IMR-90 (cell line): ENCODE data around the gene MIER2. TPM values are rescaled to one million over a fixed set of nuclear protein-coding genes. Genes with fewer than 3 reads are reported as not detected.

Experiments used
- ATAC-seq: fragments of 200-7000 bp; cut with Tn5 transposase; 2 replicates; pipeline ENCODE4 v1.9.1; 2020; ENCODE audit warnings: low read depth, mild to moderate bottlenecking, moderate library complexity
- BruUV-seq: library from RNA; stranded (reverse); fragments of 400-500 nt; replicated peaks from 2 replicates; lab custom pipeline; 2021; lab: Mats Ljungman, UMichigan
- CTCF ChIA-PET: fragments of 300-600 bp; formaldehyde crosslinking; extraction: SDS; loops from one replicate; lab custom pipeline; 2021; ENCODE audit warnings: antibody characterized with exemption; lab: Yijun Ruan, JAX
- POLR2A ChIA-PET: fragments of 300-600 bp; sonication (Branson Sonifier 250); formaldehyde crosslinking; loops from one replicate; lab custom pipeline; 2022; ENCODE audit warnings: antibody characterized with exemption; ENCODE audit not compliant: unreplicated experiment; lab: Charles Lee
- DNase-seq: peaks from one replicate; pipeline ENCODE4 v3.0.0; 2013
- H2AFZ ChIP-seq: replicated peaks from 2 replicates; pipeline ENCODE3; 2013; ENCODE audit warnings: low read length, mild to moderate bottlenecking; ENCODE audit not compliant: poor library complexity
- H2AK5ac ChIP-seq: 2 replicates; pipeline ENCODE4 v1.6.1; 2013; ENCODE audit warnings: low read depth, low read length, inconsistent platforms
- H2AK9ac ChIP-seq: replicated peaks from 2 replicates; pipeline ENCODE3; 2013; ENCODE audit warnings: mild to moderate bottlenecking, low read depth, low read length, moderate library complexity; ENCODE audit not compliant: poor library complexity
- H2BK120ac ChIP-seq: 2 replicates; pipeline ENCODE4 v1.6.1; 2013; ENCODE audit warnings: low read depth, low read length, inconsistent platforms
- H2BK15ac ChIP-seq: 3 replicates; pipeline ENCODE4 v1.6.1; 2013; ENCODE audit warnings: low read depth, low read length, inconsistent platforms
- H2BK20ac ChIP-seq: 2 replicates; pipeline ENCODE4 v1.6.1; 2013; ENCODE audit warnings: low read depth, mild to moderate bottlenecking, inconsistent platforms, low read length, moderate library complexity
- H2BK5ac ChIP-seq: 2 replicates; pipeline ENCODE4 v1.6.1; 2013; ENCODE audit warnings: mild to moderate bottlenecking, low read depth, low read length, inconsistent platforms; ENCODE audit not compliant: poor library complexity, severe bottlenecking
- H3K14ac ChIP-seq: replicated peaks from 2 replicates; pipeline ENCODE4 v1.6.1; 2013; ENCODE audit warnings: low read depth, low read length, inconsistent platforms
- H3K18ac ChIP-seq: 2 replicates; pipeline ENCODE4 v1.6.1; 2013; ENCODE audit warnings: low read depth, low read length, control low read depth
- H3K23ac ChIP-seq: 2 replicates; pipeline ENCODE4 v1.6.1; 2013; ENCODE audit warnings: low read depth, low read length, inconsistent platforms
- H3K27ac ChIP-seq: 2 replicates; pipeline ENCODE4 v1.5.1; 2013; ENCODE audit warnings: mild to moderate bottlenecking, control low read depth, low read length; ENCODE audit not compliant: insufficient read depth
- H3K27me3 ChIP-seq: 2 replicates; pipeline ENCODE4 v1.6.1; 2013; ENCODE audit warnings: low read length; ENCODE audit not compliant: control insufficient read depth, insufficient read depth
- H3K36me3 ChIP-seq: 2 replicates; pipeline ENCODE4 v1.6.1; 2013; ENCODE audit warnings: low read length, mixed read lengths; ENCODE audit not compliant: control insufficient read depth, insufficient read depth
- H3K4ac ChIP-seq: 2 replicates; pipeline ENCODE4 v1.6.1; 2013; ENCODE audit warnings: low read depth, low read length, inconsistent platforms
- H3K4me1 ChIP-seq: 2 replicates; pipeline ENCODE4 v1.6.1; 2013; ENCODE audit warnings: low read length, mixed read lengths; ENCODE audit not compliant: control insufficient read depth, insufficient read depth
- H3K4me2 ChIP-seq: 2 replicates; pipeline ENCODE4 v1.6.1; 2013; ENCODE audit warnings: low read depth, mild to moderate bottlenecking, control low read depth, low read length, moderate library complexity
- H3K4me3 ChIP-seq: 2 replicates; pipeline ENCODE4 v1.5.1; 2013; ENCODE audit warnings: low read depth, mild to moderate bottlenecking, control low read depth, low read length, moderate library complexity; ENCODE audit not compliant: insufficient read depth
- H3K56ac ChIP-seq: 2 replicates; pipeline ENCODE4 v1.6.1; 2013; ENCODE audit warnings: low read length, inconsistent platforms; ENCODE audit not compliant: insufficient read depth; ENCODE audit errors: extremely low read depth
- H3K79me1 ChIP-seq, 2 experiments: 2 replicates each; pipeline ENCODE4 v1.6.1; 2013; ENCODE audit warnings: low read length in 2 of 2, inconsistent platforms in 1 of 2, low read depth in 1 of 2
- H3K9ac ChIP-seq: 2 replicates; pipeline ENCODE4 v1.6.1; 2013; ENCODE audit warnings: low read depth, low read length, control low read depth
- H3K9me1 ChIP-seq: 2 replicates; pipeline ENCODE4 v1.6.1; 2013; ENCODE audit warnings: low read length, inconsistent platforms; ENCODE audit not compliant: insufficient read depth
- H3K9me3 ChIP-seq: 2 replicates; pipeline ENCODE4 v1.6.1; 2013; ENCODE audit warnings: low read length; ENCODE audit not compliant: control insufficient read depth, insufficient read depth
- H4K20me1 ChIP-seq: 2 replicates; pipeline ENCODE4 v1.6.1; 2013; ENCODE audit warnings: low read length, inconsistent platforms; ENCODE audit not compliant: insufficient read depth
- H4K5ac ChIP-seq: 2 replicates; pipeline ENCODE4 v1.6.1; 2013; ENCODE audit warnings: mild to moderate bottlenecking, low read depth, low read length, control low read depth
- H4K8ac ChIP-seq, 2 experiments: 2 replicates each; pipeline ENCODE4 v1.6.1; 2013; ENCODE audit warnings: low read depth in 2 of 2, low read length in 2 of 2, control low read depth in 1 of 2, inconsistent platforms in 1 of 2
- H4K91ac ChIP-seq: 2 replicates; pipeline ENCODE4 v1.6.1; 2013; ENCODE audit warnings: low read depth, low read length, inconsistent platforms; ENCODE audit not compliant: insufficient read depth
- CEBPB ChIP-seq: IDR thresholded peaks from 2 replicates; pipeline ENCODE4 v1.6.1; 2012; ENCODE audit warnings: low read depth, low read length, improper control_type of control experiment
- FOS ChIP-seq: fragments of 150-350 bp; IDR thresholded peaks from 2 replicates; pipeline ENCODE4 v1.6.1; 2016; ENCODE audit warnings: low read depth, low read length
- MXI1 ChIP-seq: IDR thresholded peaks from 2 replicates; pipeline ENCODE4 v1.6.1; 2012; ENCODE audit warnings: low read depth, mild to moderate bottlenecking, low read length, moderate library complexity, borderline replicate concordance
- RAD21 ChIP-seq: IDR thresholded peaks from 2 replicates; pipeline ENCODE4 v1.6.1; 2012; ENCODE audit warnings: low read length, improper control_type of control experiment
- RFX5 ChIP-seq: IDR thresholded peaks from 2 replicates; pipeline ENCODE4 v1.8.0; 2012; ENCODE audit warnings: low read depth, mild to moderate bottlenecking, low read length, moderate library complexity
- SMC3 ChIP-seq: fragments of 150-350 bp; IDR thresholded peaks from 2 replicates; pipeline ENCODE4 v1.6.1; 2016; ENCODE audit warnings: low read depth, mild to moderate bottlenecking, antibody characterized with exemption, low read length, moderate library complexity
- WGBS, 2 experiments: methylation state at CpG; one replicate each; pipeline versions ENCODE4 v1.1.5 to v1.1.7; 2013; ENCODE audit warnings: missing lambda C conversion rate in 2 of 2; ENCODE audit not compliant: insufficient read length in 1 of 2; ENCODE audit errors: extremely low coverage in 2 of 2; 5-methylcytosine and 5-hydroxymethylcytosine counted together
- dilution Hi-C: fragments of 300-500 bp; cut with HindIII; formaldehyde crosslinking; loops from one replicate; pipeline ENCODE4 v1.14.3; 2018; ENCODE audit warnings: low sequenced_read_pairs; ENCODE audit not compliant: unreplicated experiment
- in situ Hi-C: fragments of 300-500 bp; cut with MboI; formaldehyde crosslinking; loops from 3 replicates; pipeline ENCODE4 v1.14.3; 2019; ENCODE audit warnings: low sequenced_read_pairs, inconsistent platforms, mixed read lengths
- intact Hi-C: fragments of 100-400 bp; cut with micrococcal nuclease; formaldehyde crosslinking; loops from 2 replicates; pipeline ENCODE4 v1.10.0; 2022
- polyA plus RNA-seq, 3 experiments: library from polyadenylated mRNA; depleted of rRNA; stranded (reverse); fragments of >200 nt; gene quantifications; 2 replicates each; pipeline ENCODE4 v1.2.3, GENCODE V29; 2012; ENCODE audit warnings: low replicate concordance in 1 of 3
- total RNA-seq: library from RNA; depleted of rRNA; stranded (reverse); fragments of >200 nt; gene quantifications from 2 replicates; pipeline ENCODE4 v1.2.3, GENCODE V29; 2012
- TF ChIP-seq, protein P1 (sequence below): conservative IDR thresholded peaks from 2 replicates; pipeline ENCODE4 v1.5.1; 2012; ENCODE audit warnings: mild to moderate bottlenecking, low read depth, low read length, improper control_type of control experiment

Gene MIER2
- total and polyA plus RNA-seq, 2 of the 4 experiments (the other 2 are of a cell fraction), result 28.0 to 28.4 TPM

DNA sequence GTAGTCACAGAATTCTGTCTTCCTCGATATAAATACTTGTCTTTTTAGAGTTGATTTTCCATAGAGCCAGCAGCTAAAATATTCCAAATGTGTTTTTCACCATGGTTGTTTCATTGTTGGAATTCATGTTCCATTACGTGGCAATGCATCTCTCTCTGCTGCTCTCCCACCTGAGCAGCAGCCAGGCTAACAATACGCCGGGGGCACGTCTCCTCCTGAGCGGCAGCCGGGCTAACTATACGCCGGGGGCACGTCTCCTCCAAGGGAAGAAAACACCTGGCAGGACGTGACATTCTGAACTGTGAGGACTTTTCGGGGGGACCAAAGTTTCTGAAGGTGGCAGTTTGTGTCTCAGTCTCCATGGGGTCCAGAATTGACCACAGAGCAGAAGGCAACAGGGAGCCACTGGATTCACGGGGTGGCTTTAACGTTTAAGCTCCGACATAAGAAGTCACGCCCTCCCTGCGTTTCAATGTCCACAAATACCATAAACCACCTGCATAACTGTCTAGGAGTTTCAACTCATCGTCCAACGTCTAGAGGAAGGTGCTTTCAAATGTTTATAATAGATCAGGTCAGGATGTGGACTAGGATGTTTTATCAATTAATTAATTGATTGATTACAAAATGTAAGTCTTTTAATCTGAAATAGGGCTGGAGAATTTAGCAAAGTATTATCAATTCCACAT lies 68.5 kb downstream of the MIER2 start:
- Histone ChIP-seq H2BK15ac (no peak overlapping the region), H2AK9ac (no peak overlapping the region), H3K23ac (no peak overlapping the region), H2BK5ac (no peak overlapping the region), H4K8ac (no peak overlapping the region), H3K4me2 (no peak overlapping the region), H3K27me3 (peaks cover 10% of the 10 kb centered on the region), H2AFZ (no peak overlapping the region), H3K4me3 (no peak overlapping the region), H3K18ac (no peak overlapping the region), H3K9me3 (no peaks in the 10 kb centered on the region), H4K5ac (no peak overlapping the region), H3K4ac (no peak overlapping the region), H2BK120ac (no peak overlapping the region), H3K14ac (no peak overlapping the region), H3K56ac (no peak overlapping the region), H2BK20ac (no peak overlapping the region), H4K91ac (no peak overlapping the region), H3K79me1 (no peaks in the 10 kb centered on the region), H3K9ac (no peak overlapping the region), H3K27ac (no peak overlapping the region), H3K4me1 (no peaks in the 10 kb centered on the region), H3K36me3 (no peaks in the 10 kb centered on the region), H2AK5ac (no peak overlapping the region), H3K9me1 (no peaks in the 10 kb centered on the region), H4K20me1 (no peaks in the 10 kb centered on the region)
- dilution Hi-C loops (no loop called here), intact Hi-C loops (no loop called here), in situ Hi-C loops (no loop called here)
- TF ChIP-seq RAD21 (no peak), CEBPB (no peak), RFX5 (no peak), FOS (no peak), SMC3 (no peak), MXI1 (no peak)
- TF ChIP-seq, protein P1, sequence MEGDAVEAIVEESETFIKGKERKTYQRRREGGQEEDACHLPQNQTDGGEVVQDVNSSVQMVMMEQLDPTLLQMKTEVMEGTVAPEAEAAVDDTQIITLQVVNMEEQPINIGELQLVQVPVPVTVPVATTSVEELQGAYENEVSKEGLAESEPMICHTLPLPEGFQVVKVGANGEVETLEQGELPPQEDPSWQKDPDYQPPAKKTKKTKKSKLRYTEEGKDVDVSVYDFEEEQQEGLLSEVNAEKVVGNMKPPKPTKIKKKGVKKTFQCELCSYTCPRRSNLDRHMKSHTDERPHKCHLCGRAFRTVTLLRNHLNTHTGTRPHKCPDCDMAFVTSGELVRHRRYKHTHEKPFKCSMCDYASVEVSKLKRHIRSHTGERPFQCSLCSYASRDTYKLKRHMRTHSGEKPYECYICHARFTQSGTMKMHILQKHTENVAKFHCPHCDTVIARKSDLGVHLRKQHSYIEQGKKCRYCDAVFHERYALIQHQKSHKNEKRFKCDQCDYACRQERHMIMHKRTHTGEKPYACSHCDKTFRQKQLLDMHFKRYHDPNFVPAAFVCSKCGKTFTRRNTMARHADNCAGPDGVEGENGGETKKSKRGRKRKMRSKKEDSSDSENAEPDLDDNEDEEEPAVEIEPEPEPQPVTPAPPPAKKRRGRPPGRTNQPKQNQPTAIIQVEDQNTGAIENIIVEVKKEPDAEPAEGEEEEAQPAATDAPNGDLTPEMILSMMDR, result no peak
- ChIA-PET CTCF (no interaction called here), POLR2A (no interaction called here)
- BruUV-seq, result no TSS peak
- ATAC-seq (no peak), DNase-seq (no peak)
- 17% methylated on average over 1 of the region's 19 CpGs; no CpG with 5 or more reads in 1 of the 2 experiments for WGBS, 2 experiments
